Ishikawa (cell line): ENCODE measurements around the gene ZSWIM6.

Experiments used
- CEBPB ChIP-seq: IDR thresholded peaks from 2 replicates; pipeline ENCODE4 v1.6.1; 2012
- EGR1 ChIP-seq: IDR thresholded peaks from 2 replicates; pipeline ENCODE4 v1.6.1; 2012
- EP300 ChIP-seq: IDR thresholded peaks from 2 replicates; pipeline ENCODE4 v1.6.1; 2012; ENCODE audit warnings: borderline replicate concordance
- MAX ChIP-seq: IDR thresholded peaks from 2 replicates; pipeline ENCODE4 v1.6.1; 2012
- NFIC ChIP-seq: IDR thresholded peaks from 2 replicates; pipeline ENCODE4 v1.6.1; 2012
- RAD21 ChIP-seq: IDR thresholded peaks from 2 replicates; pipeline ENCODE4 v1.6.1; 2012; ENCODE audit warnings: low read depth
- REST ChIP-seq: IDR thresholded peaks from 2 replicates; pipeline ENCODE4 v1.6.1; 2012; ENCODE audit warnings: low read depth, mild to moderate bottlenecking
- TAF1 ChIP-seq: IDR thresholded peaks from 2 replicates; pipeline ENCODE4 v1.6.1; 2012; ENCODE audit warnings: low read depth, mild to moderate bottlenecking
- TCF12 ChIP-seq: IDR thresholded peaks from 2 replicates; pipeline ENCODE4 v1.6.1; 2012; ENCODE audit warnings: low read depth
- YY1 ChIP-seq: IDR thresholded peaks from 2 replicates; pipeline ENCODE4 v1.6.1; 2012; ENCODE audit warnings: low read depth
- ZBTB7A ChIP-seq: IDR thresholded peaks from 2 replicates; pipeline ENCODE4 v1.6.1; 2012; ENCODE audit warnings: low read depth

DNA sequence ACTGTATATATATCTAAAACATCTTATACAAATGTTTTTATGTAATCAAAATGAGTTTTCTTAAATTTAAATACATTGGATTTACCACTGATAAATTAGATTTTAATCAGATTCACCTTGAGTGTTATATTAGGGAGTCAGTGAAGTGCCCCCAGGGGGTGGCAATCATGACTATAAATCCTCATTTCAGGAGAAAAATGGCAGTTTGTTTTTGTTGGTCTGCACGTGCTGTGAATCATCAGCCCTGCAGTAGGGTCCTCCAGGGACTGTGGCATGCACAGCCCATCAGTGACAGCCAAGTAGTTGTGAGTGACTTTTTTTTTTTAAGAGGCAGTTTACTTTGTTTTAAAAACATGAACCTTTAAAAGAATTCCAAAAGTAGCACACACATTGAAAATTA lies 65.2 kb downstream of the ZSWIM6 start:
- TF ChIP-seq EP300 = no peak
- no peak for TF ChIP-seq MAX
- no peak for TF ChIP-seq REST
- TF ChIP-seq ZBTB7A = no peak
- TF ChIP-seq RAD21 = no peak
- TF ChIP-seq NFIC = no peak
- TF ChIP-seq EGR1 = no peak
- no peak for TF ChIP-seq TCF12
- no peak for TF ChIP-seq TAF1
- TF ChIP-seq CEBPB = no peak
- TF ChIP-seq YY1 = no peak
